ENCODE results near the gene RINT1. TPM values are rescaled to one million over a fixed set of nuclear protein-coding genes. Genes with fewer than 3 reads are reported as not detected.
A peak's percentile ranks its signal among the peaks of the same experiment; 100 is the strongest.

The RINT1 gene
- total and polyA plus RNA-seq, 2 of the 13 experiments (the other 11 are each of a cell fraction or from before 2014, with no cell fraction given): 14.7 to 19.3 TPM

- peak; percentile 81; the same call in 1 of the 2 replicates for TF ChIP-seq ZNF704 (CRISPR knock-in tag; IDR thresholded peaks at IDR 0.05; ENCODE audit: borderline replicate concordance)
- no peak for TF ChIP-seq NR1H2 (CRISPR knock-in tag; IDR thresholded peaks at IDR 0.05; ENCODE audit: borderline replicate concordance, low read depth)
- TF ChIP-seq ZNF275 (CRISPR knock-in tag; IDR thresholded peaks at IDR 0.05; ENCODE audit: borderline replicate concordance): peak; percentile 90; the same call in 1 of the 2 replicates
- 0 out of 2 replicates have a peak, but pooled peaks have one; percentile 28 for TF ChIP-seq MIER2 (CRISPR knock-in tag; IDR thresholded peaks at IDR 0.05)
- peak; percentile 84; the same call in 1 of the 2 replicates for TF ChIP-seq SMAD1 (CRISPR knock-in tag; IDR thresholded peaks at IDR 0.05; ENCODE audit: borderline replicate concordance, low read depth)
- TF ChIP-seq MED8 (CRISPR knock-in tag; IDR thresholded peaks at IDR 0.05; ENCODE audit: insufficient replicate concordance): peak; percentile 88
- no peak for TF ChIP-seq ZNF660 (CRISPR knock-in tag; IDR thresholded peaks at IDR 0.05; ENCODE audit: borderline replicate concordance, low read depth)
- TF ChIP-seq ZNF431 (CRISPR knock-in tag; IDR thresholded peaks at IDR 0.05; ENCODE audit: borderline replicate concordance, low read depth): peak; percentile 89; the same call in 1 of the 2 replicates
- TF ChIP-seq MED1 (CRISPR knock-in tag; IDR thresholded peaks at IDR 0.05): peak; percentile 87
- no peak for TF ChIP-seq SIX1 (CRISPR knock-in tag; IDR thresholded peaks at IDR 0.05; ENCODE audit: borderline replicate concordance)
- TF ChIP-seq JUNB (CRISPR knock-in tag; IDR thresholded peaks at IDR 0.05; ENCODE audit: borderline replicate concordance): no peak
- peak; percentile 93 for TF ChIP-seq KMT2A (CRISPR knock-in tag; IDR thresholded peaks at IDR 0.05)
- TF ChIP-seq, protein P1, sequence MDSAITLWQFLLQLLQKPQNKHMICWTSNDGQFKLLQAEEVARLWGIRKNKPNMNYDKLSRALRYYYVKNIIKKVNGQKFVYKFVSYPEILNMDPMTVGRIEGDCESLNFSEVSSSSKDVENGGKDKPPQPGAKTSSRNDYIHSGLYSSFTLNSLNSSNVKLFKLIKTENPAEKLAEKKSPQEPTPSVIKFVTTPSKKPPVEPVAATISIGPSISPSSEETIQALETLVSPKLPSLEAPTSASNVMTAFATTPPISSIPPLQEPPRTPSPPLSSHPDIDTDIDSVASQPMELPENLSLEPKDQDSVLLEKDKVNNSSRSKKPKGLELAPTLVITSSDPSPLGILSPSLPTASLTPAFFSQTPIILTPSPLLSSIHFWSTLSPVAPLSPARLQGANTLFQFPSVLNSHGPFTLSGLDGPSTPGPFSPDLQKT (CRISPR knock-in tag; IDR thresholded peaks at IDR 0.05; ENCODE audit: borderline replicate concordance): no peak
- no peak for TF ChIP-seq SOX6 (IDR thresholded peaks at IDR 0.05)
- TF ChIP-seq SOX6 (CRISPR knock-in tag; IDR thresholded peaks at IDR 0.05): peak; percentile 80
- no peak for TF ChIP-seq TEAD2 (CRISPR knock-in tag; IDR thresholded peaks at IDR 0.05)
- TF ChIP-seq ZBTB38 (CRISPR knock-in tag; IDR thresholded peaks at IDR 0.05): peak; percentile 86
- TF ChIP-seq GATAD1 (CRISPR knock-in tag; IDR thresholded peaks at IDR 0.05): peak; percentile 93
- no peak for TF ChIP-seq HNF1A (IDR thresholded peaks at IDR 0.05; ENCODE audit: low read depth)
- peak; percentile 48; the same call in 1 of the 2 replicates for TF ChIP-seq HNF1A (CRISPR knock-in tag; IDR thresholded peaks at IDR 0.05; ENCODE audit: borderline replicate concordance)
- TF ChIP-seq EZH2 (conservative IDR thresholded peaks at IDR 0.05; ENCODE audit: low read depth, low read length): no peak
These were observed at the start of gene RINT1 (continued) for GRCh38 chr7:105531792-105532671.
